Activated naive CD4-positive, alpha-beta T cell treated with anti-CD3 and anti-CD28 coated beads, Interleukin-2, amount 10 ng/mL, durations not matched to agents 5 hours and 36 hours (primary cell): ENCODE measurements around the gene PLXDC1. TPM values are rescaled to one million over a fixed set of nuclear protein-coding genes. Genes with fewer than 3 reads are reported as not detected.

Experiments
- total RNA-seq, 2 experiments: library from RNA; stranded (reverse); gene quantifications; one replicate each; pipeline ENCODE4 v1.2.3, GENCODE V29; 2021

Gene PLXDC1
- total RNA-seq, result 10 to 100 TPM; 13.4 to 15.8 TPM

DNA sequence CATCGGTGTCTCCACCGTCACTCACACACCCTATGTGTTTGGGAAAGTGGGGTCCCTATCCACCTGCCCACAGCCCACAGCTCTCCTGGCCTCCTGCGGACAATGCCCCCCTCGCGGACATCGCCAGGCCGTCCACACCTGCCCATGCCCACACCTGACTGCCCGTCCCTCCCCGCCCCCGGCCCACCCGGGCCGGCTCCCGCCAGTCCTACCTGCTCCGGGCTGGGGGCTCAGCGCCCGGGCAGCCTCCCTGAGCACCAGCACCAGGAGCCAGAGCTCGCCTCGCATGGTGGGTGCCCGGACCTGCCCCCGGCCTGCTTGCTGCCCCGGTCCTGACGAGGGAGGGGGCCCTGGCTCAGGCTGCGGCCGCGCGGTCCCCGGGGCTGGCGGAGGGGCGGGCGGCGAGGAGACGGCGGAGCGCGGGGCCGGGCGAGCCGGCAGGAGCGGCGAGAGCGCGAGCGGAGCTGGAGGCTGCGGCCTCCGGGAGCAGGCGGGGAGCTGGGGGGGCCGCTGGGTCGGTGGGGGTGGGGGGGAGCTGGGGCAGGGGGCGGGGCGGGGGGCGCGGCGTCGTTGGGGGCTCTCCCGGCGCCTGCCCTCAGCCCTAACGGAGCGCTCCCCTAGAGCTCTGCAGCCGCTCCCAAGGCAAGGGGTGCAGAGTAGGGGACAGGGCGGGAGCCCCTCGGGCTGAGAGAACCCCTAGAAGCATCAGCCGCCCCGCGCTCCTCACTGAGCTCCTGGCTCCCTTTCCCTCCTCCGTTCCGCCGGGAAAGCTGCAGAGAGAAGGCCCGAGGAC, at the start of gene PLXDC1:
PLXDC1 (minus strand) TSS at position 488 of the 793 bp plus-strand sequence; CDS start at position 288, 200 bp downstream.

DNA sequence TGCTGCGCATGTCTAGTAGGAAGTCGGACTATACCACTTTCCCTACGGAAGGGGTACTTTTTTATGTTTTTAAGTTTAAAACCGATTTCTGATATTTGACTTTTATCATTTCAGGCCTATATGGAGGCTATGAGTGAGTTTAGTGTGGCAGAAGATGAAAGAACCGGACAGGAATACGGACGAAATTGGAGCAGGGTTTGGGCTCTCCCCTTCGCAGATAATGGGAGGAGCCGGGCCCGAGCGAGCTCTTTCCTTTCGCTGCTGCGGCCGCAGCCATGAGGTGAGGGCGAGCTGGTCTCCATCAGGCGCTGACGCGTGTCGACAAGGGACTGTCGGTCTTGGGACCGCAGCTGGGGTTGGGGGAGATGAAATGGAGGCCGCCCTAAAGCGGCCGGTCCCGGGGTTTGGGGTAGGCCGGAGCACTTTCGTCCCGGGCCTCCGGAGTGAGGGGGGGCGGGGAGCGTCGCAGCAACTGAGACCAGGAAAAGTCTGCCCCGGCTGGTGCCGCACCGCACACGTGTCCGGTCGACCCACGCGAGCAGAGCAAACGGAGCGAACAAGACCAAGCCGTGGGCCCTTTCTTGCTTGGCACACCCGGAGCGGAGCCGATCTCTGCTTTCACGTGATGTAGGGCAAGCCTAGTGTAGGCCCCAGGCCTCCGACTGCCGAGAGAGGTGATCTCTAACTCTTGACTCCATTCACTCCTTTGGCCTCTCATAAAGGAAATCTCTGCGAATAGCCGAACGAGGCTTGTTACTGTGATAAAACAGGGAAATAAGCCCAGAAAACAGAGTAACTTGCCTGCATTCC, 48.8 kb upstream of the PLXDC1 start, which contains the start of gene RPL19:
RPL19 (plus strand) TSS at position 214 of the 810 bp plus-strand sequence; CDS start at position 276, 62 bp downstream.

DNA sequence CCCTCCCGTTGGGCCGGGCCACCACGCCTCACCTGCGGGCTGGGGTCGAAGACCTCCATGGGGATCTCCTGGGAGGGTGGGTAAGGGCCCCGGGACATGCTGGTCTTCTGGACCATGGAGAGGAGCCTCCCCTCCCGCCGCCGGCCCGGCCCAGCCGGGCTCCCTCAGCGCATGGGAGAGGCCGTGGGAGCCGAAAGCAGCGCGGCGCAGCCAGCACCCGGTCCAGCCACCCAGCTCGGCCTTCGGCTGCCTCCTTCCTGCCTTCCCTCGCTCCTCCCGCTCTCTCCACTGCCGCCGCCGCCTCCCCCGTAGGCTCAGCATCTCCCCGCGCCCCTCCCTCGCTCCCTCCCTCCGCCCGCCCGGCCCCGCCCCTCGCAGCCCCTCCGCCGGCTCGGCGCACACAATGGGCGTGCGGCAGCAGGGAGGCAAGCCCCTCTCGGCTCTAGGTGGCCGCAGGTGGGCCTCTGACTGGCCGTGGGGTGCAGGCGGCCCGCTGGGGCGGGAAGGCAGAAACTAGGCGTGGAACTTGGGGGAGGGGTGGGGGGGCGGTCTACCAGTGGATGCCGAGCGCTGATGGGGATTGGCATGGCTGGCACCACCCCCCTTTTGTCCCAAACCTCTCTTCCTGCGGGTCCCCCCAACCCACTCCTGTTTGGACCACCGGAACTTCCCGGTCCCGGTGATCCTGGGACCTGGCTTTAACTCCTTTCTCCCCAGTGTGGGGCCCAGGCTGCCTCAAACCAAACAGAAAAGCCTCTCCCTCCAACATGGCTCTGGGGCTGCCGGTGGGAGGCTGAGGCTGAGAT, 46.1 kb upstream of the PLXDC1 start, which contains the start of gene CACNB1:
CACNB1 (minus strand) TSS at position 290 of the 806 bp plus-strand sequence; CDS start at position 116, 174 bp downstream.

DNA sequence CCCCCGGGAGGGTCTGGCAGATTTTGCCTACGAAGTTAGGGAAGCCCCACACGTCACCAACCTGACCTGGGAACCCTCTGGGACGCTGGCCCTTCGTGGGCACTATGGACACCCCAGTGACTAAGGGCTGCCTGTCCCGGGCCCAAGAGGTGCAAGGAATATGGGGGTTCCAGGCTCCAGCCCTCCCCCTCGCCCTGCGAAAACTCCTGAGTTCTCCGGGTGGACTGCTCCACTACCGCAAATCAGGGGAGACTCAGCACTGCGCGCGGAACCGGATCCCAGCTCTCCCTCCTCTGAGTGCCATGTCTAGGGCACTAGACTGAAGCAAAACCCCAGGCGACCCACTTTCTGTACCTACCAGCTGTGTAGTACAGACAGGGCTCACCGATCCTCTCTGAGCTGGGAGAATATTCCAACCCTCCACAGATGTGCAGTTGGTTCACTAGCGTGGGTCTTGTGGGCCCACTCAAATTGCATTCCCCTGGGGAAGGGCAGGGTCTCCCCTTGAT, 14.5 kb upstream of the PLXDC1 start, which contains the start of gene ARL5C:
ARL5C (minus strand) TSS at position 321 of the 509 bp plus-strand sequence. CDS start 401 bp downstream, outside the sequence.

Other genes with a start within 250 kb of the PLXDC1 start
- gene FBXO47, start 184.2 kb downstream of the PLXDC1 start, total RNA-seq, result not detected
- gene ARL5C, start 14.5 kb upstream of the PLXDC1 start, total RNA-seq, result not detected
- gene CACNB1, start 46.0 kb upstream of the PLXDC1 start, total RNA-seq, result 10 to 100 TPM; 17.1 to 23.6 TPM
- 1,000 to 10,000 TPM; 2,662 to 2,703 TPM for gene RPL19, start 48.6 kb upstream of the PLXDC1 start, total RNA-seq
- not detected for gene STAC2, start 74.3 kb upstream of the PLXDC1 start, total RNA-seq
- 10 to 100 TPM; 15.8 to 16.1 TPM for gene FBXL20, start 250.0 kb upstream of the PLXDC1 start, total RNA-seq